GM12801 (cell line): ENCODE measurements around the gene CDHR3.

Experiments used
- TF ChIP-seq, protein P1 (sequence below): IDR thresholded peaks from one replicate; pipeline ENCODE4 v1.5.1; 2011; ENCODE audit warnings: control low read depth; ENCODE audit not compliant: insufficient read length; ENCODE audit errors: extremely low read depth

Gene CDHR3

DNA sequence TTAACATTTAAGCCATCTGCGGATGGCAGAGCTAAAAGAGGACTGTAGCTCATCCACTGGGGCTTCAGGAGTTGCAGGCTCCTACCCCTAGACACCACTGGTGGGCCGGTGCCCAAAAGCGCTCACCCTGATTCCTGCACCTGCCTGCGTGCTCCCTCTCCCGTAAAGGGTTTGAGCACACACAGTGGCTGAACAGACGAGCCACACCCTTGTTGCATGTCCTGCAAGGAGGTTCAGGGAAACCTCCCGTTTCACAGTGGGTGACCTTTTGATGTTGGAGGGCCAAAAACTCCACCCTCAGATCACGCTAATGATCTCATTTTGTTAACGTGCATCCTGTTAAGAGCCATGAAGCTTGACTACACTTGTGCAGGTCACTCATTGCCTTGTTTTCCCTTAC lies 111.2 kb downstream of the CDHR3 start:
- TF ChIP-seq, protein P1, sequence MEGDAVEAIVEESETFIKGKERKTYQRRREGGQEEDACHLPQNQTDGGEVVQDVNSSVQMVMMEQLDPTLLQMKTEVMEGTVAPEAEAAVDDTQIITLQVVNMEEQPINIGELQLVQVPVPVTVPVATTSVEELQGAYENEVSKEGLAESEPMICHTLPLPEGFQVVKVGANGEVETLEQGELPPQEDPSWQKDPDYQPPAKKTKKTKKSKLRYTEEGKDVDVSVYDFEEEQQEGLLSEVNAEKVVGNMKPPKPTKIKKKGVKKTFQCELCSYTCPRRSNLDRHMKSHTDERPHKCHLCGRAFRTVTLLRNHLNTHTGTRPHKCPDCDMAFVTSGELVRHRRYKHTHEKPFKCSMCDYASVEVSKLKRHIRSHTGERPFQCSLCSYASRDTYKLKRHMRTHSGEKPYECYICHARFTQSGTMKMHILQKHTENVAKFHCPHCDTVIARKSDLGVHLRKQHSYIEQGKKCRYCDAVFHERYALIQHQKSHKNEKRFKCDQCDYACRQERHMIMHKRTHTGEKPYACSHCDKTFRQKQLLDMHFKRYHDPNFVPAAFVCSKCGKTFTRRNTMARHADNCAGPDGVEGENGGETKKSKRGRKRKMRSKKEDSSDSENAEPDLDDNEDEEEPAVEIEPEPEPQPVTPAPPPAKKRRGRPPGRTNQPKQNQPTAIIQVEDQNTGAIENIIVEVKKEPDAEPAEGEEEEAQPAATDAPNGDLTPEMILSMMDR = no peak

DNA sequence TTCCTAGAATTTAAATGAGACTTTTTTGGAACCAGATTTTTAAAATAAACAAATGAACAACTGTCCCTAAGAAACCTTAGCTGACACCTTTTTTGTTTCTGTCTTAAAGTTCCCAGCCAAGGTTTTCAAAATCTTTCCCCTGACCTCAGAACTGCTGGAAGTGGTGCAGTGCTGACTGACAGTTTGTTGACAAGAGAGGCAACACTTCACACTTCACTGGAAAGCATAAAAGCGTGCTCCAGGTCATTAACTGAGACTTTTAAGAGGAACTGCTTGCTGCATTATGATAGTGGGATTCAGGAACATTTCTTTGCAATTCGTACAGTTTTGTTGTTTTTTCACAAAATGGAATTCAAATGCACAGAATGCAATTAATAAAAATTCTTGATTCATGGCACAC lies 112.9 kb downstream of the CDHR3 start:
- TF ChIP-seq, protein P1 = no peak

DNA sequence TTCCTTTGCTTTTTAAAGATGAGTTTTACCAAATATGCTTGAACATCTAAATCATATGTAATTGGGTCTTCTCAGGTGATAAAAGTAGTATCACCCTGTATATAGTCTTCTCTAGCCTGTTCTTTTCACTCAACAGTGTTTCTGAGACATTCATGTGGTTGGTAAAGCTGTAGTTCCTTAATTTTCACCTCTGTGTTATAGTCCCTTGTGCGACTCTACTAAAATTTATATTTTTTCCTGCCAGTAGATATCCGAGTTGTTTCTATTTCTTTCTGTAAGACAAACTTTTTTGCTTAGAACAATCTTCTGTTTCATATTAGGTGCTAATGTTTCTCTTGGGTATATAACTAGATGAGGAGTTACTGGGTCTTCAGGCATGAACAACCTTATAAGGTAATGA lies 113.5 kb downstream of the CDHR3 start:
- TF ChIP-seq, protein P1 = no peak

DNA sequence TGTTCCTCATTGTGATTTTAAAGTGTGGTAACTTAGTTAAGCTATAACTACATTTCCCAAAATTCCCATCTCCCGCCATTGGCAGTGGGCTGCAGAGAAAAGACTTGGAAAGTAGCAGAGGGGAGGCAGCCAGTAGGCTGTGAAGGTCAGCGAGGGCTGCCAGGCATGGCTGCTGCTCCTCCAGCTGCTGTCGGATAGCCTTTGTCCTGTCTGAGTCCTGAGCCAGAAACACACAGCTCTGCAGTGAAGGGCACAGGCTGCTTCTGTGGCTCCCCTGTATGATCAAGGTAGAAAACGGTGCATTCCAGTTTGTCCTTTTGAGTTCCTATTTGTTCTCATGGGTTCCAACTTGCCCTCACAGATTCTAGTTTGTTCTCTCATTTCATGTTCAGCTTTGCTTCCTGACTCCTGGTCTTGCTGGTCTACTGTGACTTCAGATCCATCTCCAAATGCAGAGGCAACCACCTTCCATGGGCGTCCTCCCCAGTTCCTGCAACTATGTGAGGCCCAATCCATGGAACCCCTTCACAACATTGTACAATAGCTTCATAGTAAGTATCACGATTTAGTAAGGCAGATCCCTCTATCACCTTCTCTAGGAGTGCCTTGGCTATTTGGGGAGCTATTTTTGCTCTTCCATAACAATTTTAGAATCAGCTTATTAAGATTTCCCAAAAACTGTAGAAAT lies 117.4 kb downstream of the CDHR3 start:
- TF ChIP-seq, protein P1 = no peak

DNA sequence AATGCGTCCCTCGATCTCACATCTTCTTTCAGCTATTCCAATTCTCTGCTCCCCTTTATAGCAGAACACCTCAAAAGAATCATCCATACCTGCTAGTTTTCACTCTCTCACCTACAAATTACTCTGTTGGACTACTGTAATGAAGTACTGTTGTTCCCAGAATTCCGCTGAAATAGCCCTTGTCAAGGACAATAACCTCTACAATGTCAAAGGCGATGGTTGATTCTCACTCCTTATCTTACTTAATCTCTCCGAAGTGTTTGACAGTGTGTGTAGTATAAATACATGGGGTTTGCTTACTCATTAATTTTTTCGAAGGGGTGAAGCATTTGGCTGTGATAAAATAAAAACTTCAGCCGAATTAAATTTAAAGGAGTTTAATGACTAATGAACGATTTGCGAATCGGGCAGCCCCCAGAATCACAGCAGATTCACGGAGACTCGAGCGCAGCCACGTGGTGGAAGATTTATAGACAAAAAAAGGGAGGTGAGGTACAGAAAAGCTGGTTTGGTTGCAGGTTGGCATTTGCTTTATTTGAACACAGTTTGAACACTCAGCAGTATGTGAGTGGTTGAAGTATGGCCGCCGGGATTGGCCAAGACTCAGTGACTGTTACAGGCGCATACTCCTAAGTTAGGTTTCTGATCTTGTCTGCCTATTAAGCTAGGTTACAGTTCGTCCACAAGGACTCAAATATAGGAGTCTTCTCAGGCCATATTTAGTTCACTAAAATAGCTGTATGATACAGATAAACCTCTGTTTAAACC lies 119.2 kb downstream of the CDHR3 start:
- TF ChIP-seq, protein P1 = no peak
